ENCODE data around the gene TRIM63. TPM values are rescaled to one million over a fixed set of nuclear protein-coding genes. Genes with fewer than 3 reads are reported as not detected.

Gene TRIM63
- total RNA-seq, 1 experiment from 2014 or later, result not detected

DNA sequence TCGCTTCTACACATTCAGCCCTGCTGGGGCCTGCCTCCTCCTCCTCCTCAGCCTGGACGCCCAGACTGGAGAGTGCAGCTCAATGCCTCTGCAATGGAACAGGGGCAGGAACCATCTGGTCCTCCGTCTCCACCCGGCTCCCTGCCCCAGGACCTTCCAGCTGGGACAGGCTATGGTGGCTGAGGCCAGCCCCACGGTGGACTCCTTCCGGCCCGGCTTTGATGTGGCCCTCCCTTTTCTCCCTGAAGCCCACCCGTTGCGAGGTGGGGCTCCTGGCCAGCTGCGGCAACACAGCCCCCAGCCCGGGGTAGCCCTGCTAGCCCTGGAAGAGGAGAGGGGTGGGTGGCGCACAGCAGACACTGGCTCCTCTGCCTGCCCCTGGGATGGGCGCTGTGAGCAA is 44.4 kb downstream of the TRIM63 start:
- no peak for DNase-seq (ENCODE audit: low spot score)
- in situ Hi-C loops (cut with HindIII; ENCODE audit: low sequenced_read_pairs), result no loop called here

DNA sequence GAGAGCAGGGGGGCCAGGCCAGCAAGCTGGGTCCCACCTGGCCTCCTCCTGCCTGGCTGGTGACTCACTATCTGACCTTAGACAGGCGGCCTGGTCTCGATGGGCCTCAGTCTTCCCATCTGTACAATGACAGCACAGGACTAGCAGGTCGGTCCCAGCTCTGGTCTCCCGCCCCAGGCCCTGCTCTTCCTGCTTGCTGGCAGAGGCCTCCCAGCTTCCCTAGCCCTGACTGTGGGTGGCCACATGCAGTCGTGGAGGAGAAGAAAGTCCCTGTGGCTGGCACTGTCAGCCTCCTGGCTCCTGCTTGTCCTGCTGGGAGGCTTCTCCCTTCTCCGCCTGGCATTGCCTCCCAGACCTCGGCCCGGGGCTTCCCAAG is 45.0 kb downstream of the TRIM63 start:
- DNase-seq (ENCODE audit: low spot score), result no peak
- in situ Hi-C loops (cut with HindIII; ENCODE audit: low sequenced_read_pairs), result no loop called here

DNA sequence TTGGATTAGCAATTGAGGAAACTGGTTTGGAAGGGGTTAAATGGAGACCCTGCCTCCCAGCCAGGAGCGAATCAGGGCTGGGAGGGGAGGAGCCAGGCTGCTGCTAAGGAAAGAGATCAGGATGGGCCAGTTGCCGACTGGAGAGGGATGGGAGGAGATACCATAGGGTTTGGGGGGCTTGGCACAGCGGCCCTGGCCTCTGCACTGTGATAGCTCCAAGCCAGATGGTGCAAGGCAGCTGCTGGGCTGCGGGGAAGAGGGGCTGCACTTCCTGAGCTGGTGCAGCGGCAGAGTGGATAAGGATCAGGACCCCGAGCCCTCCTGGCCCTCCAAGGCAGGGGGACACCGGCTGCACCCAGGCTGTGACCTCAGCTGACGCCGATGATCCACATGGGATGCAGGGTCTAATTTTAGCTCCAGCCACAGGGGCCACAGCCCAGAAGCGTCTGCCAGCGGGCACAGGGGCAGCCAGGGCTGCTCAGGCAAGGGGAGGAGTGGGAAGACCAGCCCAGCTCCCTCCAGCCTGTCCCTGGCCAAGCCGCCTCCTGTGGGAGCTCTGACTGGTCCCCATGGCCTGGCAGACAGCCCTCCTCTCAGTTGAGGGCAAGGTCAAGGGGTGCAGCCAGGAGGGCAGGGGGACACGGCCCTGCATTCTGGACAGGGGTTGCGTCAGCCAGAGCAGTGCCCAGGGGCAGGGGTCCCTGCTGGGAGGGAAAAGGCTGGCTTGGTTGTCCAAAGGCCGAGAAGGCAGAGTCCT is 45.6 kb downstream of the TRIM63 start, which contains the start of gene EXTL1:
TSS of gene EXTL1 (plus strand) at position 129 of the 757 bp plus-strand sequence. CDS start 872 bp downstream, outside the sequence.
- in situ Hi-C loops (cut with HindIII; ENCODE audit: low sequenced_read_pairs), result no loop called here

DNA sequence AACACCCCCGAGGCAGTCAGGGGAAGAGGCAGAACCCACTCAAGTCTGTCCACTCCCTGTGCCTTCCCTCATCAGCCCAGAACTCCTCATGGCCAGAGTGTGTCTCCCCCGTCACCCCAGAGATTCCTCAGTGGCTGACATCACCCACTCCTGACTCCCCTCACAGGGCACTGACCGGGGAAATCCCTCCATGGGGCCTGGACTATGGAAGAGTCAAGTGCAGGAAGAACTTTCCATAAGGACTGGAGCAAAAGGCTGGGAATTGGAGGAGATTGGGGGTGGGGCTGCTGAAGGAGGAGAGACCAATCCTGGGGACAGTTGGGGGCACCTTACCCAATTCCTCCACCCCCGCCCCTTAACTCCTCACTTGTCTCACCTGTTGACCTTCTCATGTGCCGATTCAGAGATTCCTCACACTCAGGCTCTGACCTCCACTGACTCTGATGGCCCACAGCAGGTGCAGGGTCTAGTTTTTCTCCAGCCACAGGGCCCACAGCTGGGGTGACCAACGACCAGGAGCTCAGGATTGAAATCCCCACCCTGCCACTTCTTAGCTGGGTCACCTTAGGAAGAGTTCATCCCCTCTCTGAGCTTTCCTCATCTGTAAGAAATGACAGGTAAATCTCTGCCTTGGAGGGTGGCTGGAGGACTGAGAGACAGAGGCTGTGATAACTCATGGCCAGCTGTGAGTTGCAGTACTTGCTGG is 46.3 kb downstream of the TRIM63 start:
- in situ Hi-C loops (cut with HindIII; ENCODE audit: low sequenced_read_pairs), result no loop called here
- no peak for DNase-seq (ENCODE audit: low spot score)

More for the DNA sequence above, 45.6 kb downstream of the TRIM63 start, which contains the start of gene EXTL1:
- DNase-seq (ENCODE audit: low spot score), result peak; percentile 67

DNA sequence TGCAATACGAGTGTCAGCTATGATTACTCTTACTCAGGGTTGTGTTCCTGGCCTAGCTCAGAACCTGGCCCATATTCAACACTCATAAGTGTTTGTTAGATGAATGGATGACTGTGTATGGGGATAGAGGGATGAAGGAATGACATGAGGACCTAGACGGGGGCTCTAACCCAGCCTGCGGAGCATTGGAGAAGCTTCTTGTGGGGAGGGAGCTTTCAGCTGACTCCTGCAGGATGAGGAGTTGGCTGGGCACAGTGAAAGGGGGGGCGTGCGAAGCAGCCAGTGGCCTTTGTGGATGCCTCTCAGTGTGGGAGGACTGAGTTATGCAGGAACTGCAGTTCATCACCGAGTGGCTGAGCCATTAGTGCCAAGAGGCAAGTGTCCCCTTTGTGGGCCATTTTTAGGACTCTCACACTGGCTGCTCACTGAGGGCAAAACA is 47.1 kb downstream of the TRIM63 start:
- DNase-seq (ENCODE audit: low spot score), result no peak
- in situ Hi-C loops (cut with HindIII; ENCODE audit: low sequenced_read_pairs), result no loop called here

DNA sequence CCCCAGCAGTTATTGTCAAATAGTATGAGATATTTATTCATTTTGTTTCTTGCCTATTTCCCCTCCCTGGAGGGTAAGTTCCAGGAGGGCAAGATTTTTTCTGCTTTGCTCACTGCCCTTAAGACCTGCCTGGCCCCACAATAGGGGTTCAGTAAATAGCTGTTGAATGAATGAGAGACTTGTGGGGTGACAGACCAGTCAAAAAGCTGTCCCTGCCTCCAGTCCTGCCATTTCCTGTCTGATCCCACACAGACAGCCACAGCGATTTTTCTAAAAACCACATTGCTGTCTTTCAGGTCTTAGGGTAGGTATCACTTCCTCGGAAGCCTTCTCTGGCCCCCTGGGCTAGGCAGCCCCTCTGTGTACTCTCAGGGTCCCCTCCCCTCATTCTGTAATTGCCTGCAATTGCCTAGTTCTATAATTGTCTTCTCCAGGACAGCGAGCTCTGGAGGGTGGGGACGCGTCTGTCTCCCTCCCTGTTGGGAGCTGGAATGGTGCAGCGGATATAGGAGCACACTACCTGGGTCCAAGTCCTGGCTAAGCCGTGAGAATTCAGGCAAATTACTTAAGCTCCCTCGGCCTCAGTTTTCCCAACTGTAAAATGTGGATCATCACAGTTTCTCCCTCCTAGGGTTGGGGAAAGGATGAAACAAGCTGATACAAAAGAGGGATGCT is 47.7 kb downstream of the TRIM63 start:
- in situ Hi-C loops (cut with HindIII; ENCODE audit: low sequenced_read_pairs), result no loop called here

DNA sequence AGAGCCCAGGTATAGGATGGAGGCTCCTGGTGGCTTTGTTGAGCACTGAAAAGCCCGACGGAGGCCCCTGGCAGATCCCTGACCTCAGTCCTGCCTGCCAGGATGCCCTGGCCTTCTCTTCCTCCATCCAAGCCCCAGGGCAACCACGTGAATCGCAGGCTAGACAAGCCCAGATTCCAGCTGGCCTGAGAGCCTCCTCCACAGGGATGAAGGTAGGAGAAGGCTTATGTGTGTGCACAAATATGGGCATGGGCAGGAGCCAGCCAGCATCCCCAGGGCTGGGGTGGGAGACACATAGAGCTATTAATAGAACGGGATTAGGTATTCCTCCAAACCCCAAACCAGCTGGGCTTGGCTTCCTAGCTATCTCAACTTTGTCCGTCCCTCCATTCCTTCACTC is 49.8 kb downstream of the TRIM63 start:
- in situ Hi-C loops (cut with HindIII; ENCODE audit: low sequenced_read_pairs), result no loop called here
- DNase-seq (ENCODE audit: low spot score), result no peak

More for the DNA sequence above, 47.7 kb downstream of the TRIM63 start:
- no peak for DNase-seq (ENCODE audit: low spot score)

DNA sequence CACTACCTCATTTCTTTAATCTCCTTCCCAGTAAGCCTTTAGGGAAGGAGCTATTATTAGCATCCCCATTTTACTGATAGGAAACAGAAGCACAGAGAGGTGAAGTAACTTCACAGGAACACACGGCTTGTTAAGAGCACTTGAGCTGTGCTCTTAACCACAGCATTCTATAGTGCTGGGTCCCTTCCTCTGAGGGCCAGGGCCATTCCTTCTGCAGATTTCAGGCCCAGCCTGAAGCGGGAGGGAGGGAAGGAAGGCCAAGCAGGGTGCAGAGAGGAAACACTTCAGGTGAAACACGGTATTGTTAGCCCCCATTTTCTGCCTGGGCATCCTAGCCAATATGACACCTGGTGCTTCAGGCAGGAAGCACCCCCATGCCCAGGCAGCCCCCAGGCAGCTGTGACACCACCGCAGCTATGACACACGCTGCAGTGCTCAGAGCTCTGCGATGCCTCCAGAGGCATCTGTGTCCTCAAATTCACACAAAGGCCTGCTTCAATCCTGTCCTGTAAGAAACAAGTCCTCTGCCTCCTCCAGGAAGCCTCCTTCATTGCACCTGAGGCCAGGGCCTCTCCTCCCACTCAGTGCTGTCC is 50.4 kb downstream of the TRIM63 start:
- in situ Hi-C loops (cut with HindIII; ENCODE audit: low sequenced_read_pairs), result no loop called here

DNA sequence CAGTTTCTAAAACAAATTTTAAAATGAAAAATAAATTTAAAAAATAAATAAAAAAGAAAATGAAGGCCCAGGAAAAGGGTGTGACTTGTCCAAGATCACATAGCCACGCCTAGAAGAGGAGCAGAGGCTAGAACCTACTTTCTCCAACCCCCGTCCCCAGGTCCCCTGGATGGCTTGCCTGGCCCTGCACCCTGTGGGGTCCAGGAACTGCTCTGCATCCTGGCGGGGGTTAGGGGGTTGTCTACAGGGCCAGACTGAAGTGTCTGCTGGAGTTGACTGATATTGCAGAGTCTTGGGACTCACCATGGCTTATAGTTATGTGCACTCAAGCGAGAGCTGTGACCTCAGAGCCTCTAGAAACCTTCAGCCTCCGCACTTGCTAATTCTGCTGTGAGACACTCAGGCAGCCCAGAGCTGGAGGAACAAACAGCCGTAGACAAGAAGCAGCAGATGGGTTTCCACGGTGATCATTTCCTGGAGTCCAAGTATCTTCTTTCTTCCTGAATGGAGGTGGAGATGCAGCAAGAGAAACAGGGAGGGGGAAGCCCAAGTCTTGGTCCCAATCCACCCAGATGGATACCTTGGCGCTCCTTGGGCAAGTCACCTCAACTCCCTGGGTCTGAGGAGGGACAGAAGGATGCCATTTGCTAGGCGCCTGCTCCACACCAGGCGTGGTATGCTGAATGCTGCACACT is 51.0 kb downstream of the TRIM63 start:
- DNase-seq (ENCODE audit: low spot score), result peak; percentile 59
- in situ Hi-C loops (cut with HindIII; ENCODE audit: low sequenced_read_pairs), result no loop called here

More for the DNA sequence above, 50.4 kb downstream of the TRIM63 start:
- no peak for DNase-seq (ENCODE audit: low spot score)

DNA sequence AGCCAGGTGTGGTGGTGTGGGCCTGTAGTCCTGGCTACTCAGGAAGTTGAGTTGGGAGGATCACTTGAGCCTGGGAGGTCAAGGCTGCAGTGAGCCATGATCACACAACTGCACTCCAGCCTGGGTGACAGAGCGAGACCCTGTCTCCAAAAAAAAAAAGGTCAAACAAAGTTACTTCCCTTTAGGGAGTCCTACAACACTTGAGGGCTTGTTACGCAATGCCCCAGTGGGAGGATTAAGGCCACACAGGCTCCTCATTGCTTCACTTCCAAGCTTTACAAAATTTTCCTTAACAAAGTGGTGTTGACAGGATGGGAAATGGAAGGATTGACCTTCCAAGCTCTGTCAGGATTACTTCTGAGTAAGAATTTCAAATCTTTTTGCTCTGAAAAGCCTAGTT is 52.1 kb downstream of the TRIM63 start:
- DNase-seq (ENCODE audit: low spot score), result peak; percentile 73
- in situ Hi-C loops (cut with HindIII; ENCODE audit: low sequenced_read_pairs), result no loop called here

DNA sequence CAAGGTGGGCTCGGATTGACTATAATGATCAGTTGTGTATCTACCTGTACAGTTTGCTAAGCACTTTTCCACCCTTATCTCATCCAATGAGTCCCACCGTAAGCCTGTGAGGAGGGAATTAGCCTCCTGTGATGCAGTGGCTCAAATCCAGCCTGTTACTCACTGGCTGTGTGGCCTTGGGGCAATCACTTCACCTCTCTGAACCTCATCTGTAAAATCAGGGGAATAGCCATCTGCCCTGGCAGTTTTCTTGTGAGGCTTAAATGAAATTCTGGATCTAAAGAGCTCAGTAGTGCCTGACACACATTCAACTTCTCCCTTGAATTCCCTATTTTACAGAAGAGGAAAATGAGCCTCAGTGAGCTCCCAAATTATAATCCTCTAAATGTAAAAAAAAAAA is 53.3 kb downstream of the TRIM63 start:
- DNase-seq (ENCODE audit: low spot score), result no peak
- in situ Hi-C loops (cut with HindIII; ENCODE audit: low sequenced_read_pairs), result no loop called here

DNA sequence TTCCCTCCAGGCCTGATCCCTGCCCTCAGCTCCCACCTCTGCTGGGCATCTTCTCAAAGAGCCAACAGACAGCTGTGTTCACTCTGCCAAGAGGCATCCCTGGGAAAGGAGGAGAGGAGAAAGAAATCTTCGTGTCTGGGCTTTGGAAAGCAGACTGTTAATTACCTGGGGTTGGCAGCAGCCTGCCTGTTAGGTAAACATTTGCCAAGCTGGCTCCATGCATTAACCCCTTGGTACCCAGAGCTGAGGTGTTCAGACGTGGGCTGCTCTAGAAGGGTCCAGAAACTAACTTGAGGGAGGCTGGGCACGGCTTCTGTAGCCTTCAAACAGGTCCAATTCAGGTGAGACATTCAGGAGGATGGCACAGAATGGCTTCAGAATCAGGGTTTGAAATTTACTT is 54.6 kb downstream of the TRIM63 start:
- in situ Hi-C loops (cut with HindIII; ENCODE audit: low sequenced_read_pairs), result no loop called here
- DNase-seq (ENCODE audit: low spot score), result no peak

DNA sequence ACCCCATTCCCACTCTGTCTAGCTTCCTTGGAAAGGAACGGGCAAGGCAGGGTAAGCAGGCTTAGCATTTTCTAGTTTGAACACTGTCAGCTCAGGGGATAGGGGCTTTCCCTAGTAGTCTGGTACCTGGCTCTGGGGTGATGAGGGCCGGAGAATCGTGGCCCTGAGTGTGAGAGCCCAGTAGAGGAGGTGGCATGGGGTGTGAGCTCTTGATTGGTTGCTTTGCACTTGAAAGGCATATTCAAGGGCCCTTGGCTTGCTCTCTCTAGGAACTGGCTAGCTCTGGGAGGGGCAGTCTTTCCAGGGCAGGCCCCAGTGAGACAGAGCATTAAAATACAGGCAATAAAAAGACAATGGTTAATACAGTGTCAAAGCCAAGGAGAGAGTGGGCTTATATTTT is 56.6 kb downstream of the TRIM63 start:
- no peak for DNase-seq (ENCODE audit: low spot score)
- in situ Hi-C loops (cut with HindIII; ENCODE audit: low sequenced_read_pairs), result no loop called here

DNA sequence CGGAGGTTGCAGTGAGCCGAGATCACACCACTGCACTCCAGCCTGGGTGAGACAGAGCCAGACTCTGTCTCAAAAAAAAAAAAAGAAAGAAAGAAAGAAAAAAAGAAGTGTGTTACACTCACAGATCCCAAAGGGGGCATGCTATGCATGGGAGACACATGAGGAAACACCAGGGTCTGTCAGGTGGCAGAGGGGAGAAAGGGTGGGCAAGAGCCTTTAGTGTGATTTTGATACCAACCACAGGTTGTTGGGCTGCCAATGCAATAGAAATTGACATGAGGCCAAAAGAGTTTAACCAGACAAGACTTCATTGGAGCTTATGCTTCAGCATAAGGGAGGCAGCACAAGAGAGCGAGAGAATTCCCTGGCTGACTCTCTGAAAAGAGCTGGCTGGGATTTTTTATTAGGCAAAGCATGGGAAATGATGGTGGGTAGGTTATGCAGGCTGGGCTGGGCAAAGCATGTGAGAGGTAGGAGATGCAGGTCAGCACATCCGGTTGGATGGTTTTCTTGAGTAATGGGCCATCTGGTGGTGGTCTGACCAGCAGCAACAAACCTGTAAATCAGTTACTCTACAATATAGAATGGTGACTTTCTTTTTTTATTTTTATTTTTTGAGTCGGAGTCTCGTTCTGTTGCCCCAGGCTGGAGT is 57.5 kb downstream of the TRIM63 start:
- in situ Hi-C loops (cut with HindIII; ENCODE audit: low sequenced_read_pairs), result no loop called here
- no peak for DNase-seq (ENCODE audit: low spot score)

DNA sequence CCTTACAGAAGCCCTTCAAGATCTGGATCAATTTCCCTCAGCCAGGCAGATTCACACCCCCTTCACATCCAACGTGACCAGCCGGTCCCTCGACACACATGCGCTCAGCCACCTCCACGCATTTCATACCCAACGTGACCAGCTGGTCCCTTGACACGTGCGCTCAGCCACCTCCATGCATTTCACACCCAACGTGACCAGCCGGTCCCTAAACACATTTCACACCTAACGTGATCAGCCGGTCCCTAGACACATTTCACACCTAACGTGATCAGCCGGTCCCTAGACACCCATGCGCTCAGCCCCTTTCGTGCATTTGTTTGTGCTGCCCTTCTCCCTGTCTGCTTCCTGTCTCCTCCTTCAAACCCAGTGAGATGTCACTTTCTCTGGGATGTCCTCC is 60.7 kb downstream of the TRIM63 start:
- no peak for DNase-seq (ENCODE audit: low spot score)
- in situ Hi-C loops (cut with HindIII; ENCODE audit: low sequenced_read_pairs), result no loop called here

DNA sequence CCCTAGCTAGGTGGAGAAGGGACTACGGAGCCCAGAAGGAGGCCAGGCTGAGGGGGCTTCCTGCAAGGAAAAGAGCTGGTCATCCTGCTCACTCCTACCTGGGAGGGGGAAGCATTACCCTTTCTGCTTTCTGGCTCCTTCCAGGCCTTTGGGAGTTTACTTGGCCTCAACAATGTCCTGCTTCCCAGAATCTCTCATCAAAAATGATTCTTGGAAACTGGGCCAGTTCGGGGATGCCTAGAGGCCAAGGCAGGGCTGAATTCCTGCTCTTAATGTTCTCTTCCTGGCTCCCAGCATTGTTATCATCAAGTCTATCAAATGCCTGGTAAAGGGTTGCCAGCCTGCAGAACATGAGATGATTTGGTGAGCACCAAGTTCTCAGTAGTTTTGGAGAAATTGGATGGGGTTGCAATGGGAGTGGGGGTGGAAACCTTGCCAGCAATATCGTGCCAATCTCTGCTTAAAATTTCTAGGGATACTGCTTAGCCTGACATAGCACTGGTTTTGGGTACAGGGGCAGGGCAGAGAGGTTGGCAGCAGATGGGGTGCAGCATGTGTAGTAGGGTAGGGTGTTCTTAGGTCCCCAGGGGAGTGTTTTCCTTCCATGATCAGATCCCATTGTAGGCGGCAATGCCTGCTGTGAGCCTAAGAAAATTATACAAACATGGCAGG is 61.9 kb downstream of the TRIM63 start:
- in situ Hi-C loops (cut with HindIII; ENCODE audit: low sequenced_read_pairs), result no loop called here
- DNase-seq (ENCODE audit: low spot score), result no peak

DNA sequence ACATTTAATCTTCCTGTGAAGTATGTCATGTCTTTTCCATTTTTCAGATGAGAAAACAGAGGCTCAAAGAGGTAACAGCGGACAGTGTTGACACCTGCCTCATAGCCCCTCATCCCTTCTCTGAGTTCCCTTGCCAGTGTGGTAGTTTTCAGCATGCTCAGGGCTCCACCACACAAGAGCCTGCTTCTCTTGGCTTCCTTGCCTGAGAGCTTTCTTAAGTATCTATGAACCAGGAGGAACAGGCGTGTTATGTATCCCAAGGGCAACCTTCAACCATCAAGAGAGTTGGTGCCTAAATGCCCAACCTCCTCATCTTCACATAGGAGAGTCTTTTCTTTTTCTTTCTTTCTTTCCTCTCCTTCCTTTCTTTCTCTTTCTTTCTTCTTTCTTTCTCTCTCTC is 63.7 kb downstream of the TRIM63 start:
- in situ Hi-C loops (cut with HindIII; ENCODE audit: low sequenced_read_pairs), result no loop called here
- no peak for DNase-seq (ENCODE audit: low spot score)

DNA sequence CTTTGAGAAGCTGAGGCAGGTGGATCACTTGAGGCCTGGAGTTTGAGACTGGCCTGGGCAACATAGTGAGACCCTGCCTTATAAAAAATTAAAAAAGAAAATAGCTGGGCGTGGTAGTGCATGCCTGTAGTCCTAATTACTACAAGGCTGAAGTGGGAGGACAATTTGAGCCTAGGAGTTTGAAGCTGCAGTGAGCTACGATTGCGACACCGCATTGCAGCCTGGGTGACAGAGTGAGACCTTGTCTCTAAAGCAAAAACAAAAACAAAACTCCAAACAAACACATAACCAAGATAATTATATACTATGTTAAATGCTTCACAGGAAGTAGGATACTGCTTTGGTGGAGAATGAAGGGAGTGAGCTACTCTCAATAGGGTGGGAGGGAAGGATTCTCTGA is 64.2 kb downstream of the TRIM63 start:
- no peak for DNase-seq (ENCODE audit: low spot score)
- in situ Hi-C loops (cut with HindIII; ENCODE audit: low sequenced_read_pairs), result no loop called here

All from G401 (cell line).